ENCODE measurements around the gene PDCD1.

- TF ChIP-seq POLR2AphosphoS5 (IDR thresholded peaks at IDR 0.05; ENCODE audit: low read depth, low read length) = no peak
- TF ChIP-seq EZH2 (IDR thresholded peaks at IDR 0.05) = no peak
- TF ChIP-seq YY1 (IDR thresholded peaks at IDR 0.05; ENCODE audit: extremely low read depth, insufficient replicate concordance, low read depth, low read length) = no peak
- no peak for TF ChIP-seq ZBTB33 (IDR thresholded peaks at IDR 0.05; ENCODE audit: extremely low read depth, insufficient replicate concordance, low read length)
- no peak for TF ChIP-seq TCF7L2 (IDR thresholded peaks at IDR 0.05; ENCODE audit: borderline replicate concordance, extremely low read depth, insufficient read depth, insufficient read length)
- TF ChIP-seq JUND (IDR thresholded peaks at IDR 0.05) = no peak
- TF ChIP-seq CTCF (IDR thresholded peaks at IDR 0.05 in 2 of 3, conservative IDR thresholded peaks at IDR 0.05 in 1 of 3; ENCODE audit: borderline replicate concordance in 1 of 3, insufficient read depth in 1 of 3, low read depth in 2 of 3, low read length in 2 of 3) = no peak
These were observed 32.8 kb upstream of the PDCD1 start for GRCh38 chr2:241891315-241891987.

All from HCT116 (cell line).